Peyer's patch (tissue), 4 donors: Measurements from ENCODE around the gene CYTH3. TPM values are rescaled to one million over a fixed set of nuclear protein-coding genes. Genes with fewer than 3 reads are reported as not detected.

Experiments used
- DNase-seq, 3 donors: peaks; one replicate each; pipeline ENCODE4 v3.0.0-alpha.2; 2017 to 2019
- H3K27ac ChIP-seq, 4 donors: fragments of 200-600 bp; sonication (generic); one replicate each; pipeline ENCODE4 v1.5.1; 2016 to 2019
- H3K27me3 ChIP-seq, 2 donors: fragments of 200-600 bp; sonication (generic); one replicate each; pipeline ENCODE4 v1.5.1; 2019
- H3K36me3 ChIP-seq, 3 donors: fragments of 200-600 bp; sonication (generic); one replicate each; pipeline ENCODE4 v1.5.1; 2016 to 2019
- H3K4me1 ChIP-seq, 4 donors: fragments of 200-600 bp; sonication (generic); one replicate each; pipeline ENCODE4 v1.5.1; 2016 to 2019
- H3K4me3 ChIP-seq, 4 donors: fragments of 200-600 bp; sonication (generic); 1 replicate in 3 of 4; 2 replicates in 1 of 4; pipeline ENCODE4 v1.5.1; 2016 to 2019; ENCODE audit warnings: mild to moderate bottlenecking in 1 of 4
- H3K9me3 ChIP-seq, 4 donors: fragments of 200-600 bp; sonication (generic); one replicate each; pipeline ENCODE4 v1.5.1; 2016 to 2019; ENCODE audit warnings: mild to moderate bottlenecking in 1 of 4
- CTCF ChIP-seq, 6 experiments: fragments of 450-650 bp in 4 of 6; fragments of 200-600 bp in 2 of 6; sonication (generic) in 1 of 6; IDR thresholded peaks; one replicate each; pipeline ENCODE4 v1.5.1; 2017 to 2019; ENCODE audit warnings: antibody characterized with exemption in 6 of 6, mild to moderate bottlenecking in 3 of 6, moderate library complexity in 1 of 6
- POLR2A ChIP-seq, 2 donors: fragments of 450-650 bp; IDR thresholded peaks; one replicate each; pipeline ENCODE4 v1.5.1; 2017; ENCODE audit warnings: antibody characterized with exemption in 2 of 2, mild to moderate bottlenecking in 2 of 2, moderate library complexity in 2 of 2
- total RNA-seq, 4 donors: library from RNA; depleted of rRNA; stranded (reverse); fragments of >200 nt; gene quantifications; one replicate each; pipeline ENCODE4 v1.1.0, GENCODE V29; 2016

The CYTH3 gene
- total RNA-seq, 4 donors from 2014 or later, result 19.0 to 70.7 (median 45.6) TPM

GRCh38 chr7:6172224-6172909, 100.1 kb downstream of the CYTH3 start:
- Histone ChIP-seq H3K4me3 (no peak overlapping the region), H3K9me3 (no peaks in the 10 kb centered on the region), H3K4me1 (no peaks in the 10 kb centered on the region), H3K36me3 (peaks cover 0 to 57% (median 0%) of the 10 kb centered on the region in 3 donors), H3K27ac (no peak overlapping the region), H3K27me3 (no peaks in the 10 kb centered on the region)
- DNase-seq, result no peak
- TF ChIP-seq POLR2A (IDR thresholded peaks at IDR 0.05), result no peak

GRCh38 chr7:6171532-6172223, 100.7 kb downstream of the CYTH3 start:
- no peaks in the 10 kb centered on the region for H3K27me3 ChIP-seq
- no peak overlapping the region for H3K27ac ChIP-seq
- no peaks in the 10 kb centered on the region for H3K9me3 ChIP-seq
- DNase-seq, result no peak
- TF ChIP-seq CTCF (IDR thresholded peaks at IDR 0.05) (no peak), POLR2A (IDR thresholded peaks at IDR 0.05) (no peak)
- H3K36me3 ChIP-seq, result peaks cover 0 to 50% (median 0%) of the 10 kb centered on the region in 3 donors
- no peak overlapping the region for H3K4me3 ChIP-seq
- no peaks in the 10 kb centered on the region for H3K4me1 ChIP-seq

GRCh38 chr7:6170571-6171531, 101.6 kb downstream of the CYTH3 start:
- H3K36me3 ChIP-seq, result peaks cover 0 to 52% (median 0%) of the 10 kb centered on the region in 3 donors
- H3K27ac ChIP-seq, result no peak overlapping the region
- H3K4me3 ChIP-seq, result no peak overlapping the region
- TF ChIP-seq POLR2A (IDR thresholded peaks at IDR 0.05) (no peak), CTCF (IDR thresholded peaks at IDR 0.05) (no peak)
- H3K4me1 ChIP-seq, result no peaks in the 10 kb centered on the region
- no peaks in the 10 kb centered on the region for H3K27me3 ChIP-seq
- H3K9me3 ChIP-seq, result no peaks in the 10 kb centered on the region
- no peak for DNase-seq

- Histone ChIP-seq H3K36me3 (peaks cover 0 to 61% (median 0%) of the 10 kb centered on the region in 3 donors), H3K27ac (no peak overlapping the region), H3K27me3 (no peaks in the 10 kb centered on the region), H3K9me3 (no peaks in the 10 kb centered on the region), H3K4me3 (no peak overlapping the region), H3K4me1 (no peaks in the 10 kb centered on the region)
- no peak for TF ChIP-seq POLR2A (IDR thresholded peaks at IDR 0.05)
- DNase-seq, result no peak
Measured at GRCh38 chr7:6169805-6170520, 102.5 kb downstream of the CYTH3 start.

GRCh38 chr7:6168477-6168868, 104.0 kb downstream of the CYTH3 start:
- no peak for DNase-seq
- Histone ChIP-seq H3K27ac (no peak overlapping the region), H3K4me1 (no peaks in the 10 kb centered on the region), H3K36me3 (peaks cover 0 to 73% (median 0%) of the 10 kb centered on the region in 3 donors), H3K9me3 (no peaks in the 10 kb centered on the region), H3K27me3 (no peaks in the 10 kb centered on the region), H3K4me3 (no peak overlapping the region)
- TF ChIP-seq CTCF (IDR thresholded peaks at IDR 0.05) (no peak), POLR2A (IDR thresholded peaks at IDR 0.05) (no peak)
